GM19467 (cell line): ENCODE results near the gene GRIK4.

Experiments used
- ATAC-seq: cut with Tn5 transposase; IDR thresholded peaks from one replicate; pipeline ENCODE4 v1.9.1; 2021; ENCODE audit warnings: mild to moderate bottlenecking, moderate library complexity; ENCODE audit not compliant: unreplicated experiment

Gene GRIK4

GRCh38 chr11:120898568-120898967 lies 387.0 kb downstream of the GRIK4 start:
- ATAC-seq, result no peak

DNA sequence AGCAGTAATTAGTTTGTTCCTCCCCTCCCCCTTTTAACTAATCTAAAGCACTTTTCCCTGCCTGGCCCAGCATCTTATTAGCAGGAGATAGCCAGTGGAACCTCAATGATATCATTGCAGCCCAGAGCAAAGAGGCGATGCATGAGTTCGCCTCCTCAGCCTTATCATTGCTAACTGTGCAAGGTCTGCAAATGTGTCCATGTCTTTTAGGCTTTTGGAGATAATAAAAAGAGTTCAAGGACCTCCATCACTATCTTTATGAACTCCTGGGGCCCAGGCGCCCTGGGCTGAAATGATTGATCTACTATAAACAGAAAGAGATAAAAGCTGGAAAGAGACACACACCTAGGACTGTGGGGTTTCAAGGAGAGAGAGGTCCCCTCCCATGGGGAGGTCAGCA lies 388.2 kb downstream of the GRIK4 start:
- ATAC-seq, result no peak

GRCh38 chr11:120900643-120901042 lies 389.1 kb downstream of the GRIK4 start:
- ATAC-seq, result no peak

DNA sequence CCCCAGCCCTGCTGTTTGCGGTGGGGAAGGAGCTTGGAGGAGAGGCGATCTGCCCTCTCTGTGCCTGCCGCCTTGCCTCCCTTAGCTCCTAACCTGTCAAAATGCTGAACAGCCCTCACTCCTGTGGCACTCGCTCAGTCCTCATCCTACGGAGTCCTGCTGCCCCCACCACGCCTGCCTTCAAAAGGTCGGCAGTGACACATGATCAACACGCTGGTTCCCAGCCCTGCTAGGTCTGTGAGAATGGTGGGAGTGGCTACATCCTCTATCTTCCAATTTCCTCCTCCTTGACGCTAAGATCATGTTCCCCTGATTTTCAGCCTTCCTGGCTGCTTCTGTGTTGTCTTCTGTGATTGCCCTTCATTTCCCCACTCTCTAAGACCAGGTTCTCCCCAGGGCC lies 392.1 kb downstream of the GRIK4 start:
- no peak for ATAC-seq

- no peak for ATAC-seq
Observed at GRCh38 chr11:120904116-120904515, 392.6 kb downstream of the GRIK4 start.

DNA sequence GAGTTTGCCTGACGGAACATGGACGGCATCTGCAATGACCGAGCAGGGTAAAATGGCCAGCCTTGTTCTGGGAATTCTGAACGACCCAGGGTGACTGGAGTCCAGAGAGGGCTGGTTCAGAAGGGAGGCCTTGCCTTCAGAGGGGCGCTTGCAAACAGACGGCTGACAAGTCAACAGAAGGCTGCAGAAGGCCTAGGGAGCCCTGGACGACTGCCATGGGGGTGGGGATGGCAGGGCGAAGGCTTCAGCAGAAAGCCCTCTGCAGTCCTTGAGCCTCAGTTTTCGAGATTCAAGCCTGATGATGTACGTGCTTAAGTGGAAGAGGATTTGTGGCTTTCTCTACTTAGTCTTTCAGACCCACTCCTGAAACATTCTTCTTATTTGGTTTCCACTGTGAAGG lies 395.2 kb downstream of the GRIK4 start:
- ATAC-seq, result no peak

- no peak for ATAC-seq
Observed at GRCh38 chr11:120907971-120908370, 396.4 kb downstream of the GRIK4 start.

DNA sequence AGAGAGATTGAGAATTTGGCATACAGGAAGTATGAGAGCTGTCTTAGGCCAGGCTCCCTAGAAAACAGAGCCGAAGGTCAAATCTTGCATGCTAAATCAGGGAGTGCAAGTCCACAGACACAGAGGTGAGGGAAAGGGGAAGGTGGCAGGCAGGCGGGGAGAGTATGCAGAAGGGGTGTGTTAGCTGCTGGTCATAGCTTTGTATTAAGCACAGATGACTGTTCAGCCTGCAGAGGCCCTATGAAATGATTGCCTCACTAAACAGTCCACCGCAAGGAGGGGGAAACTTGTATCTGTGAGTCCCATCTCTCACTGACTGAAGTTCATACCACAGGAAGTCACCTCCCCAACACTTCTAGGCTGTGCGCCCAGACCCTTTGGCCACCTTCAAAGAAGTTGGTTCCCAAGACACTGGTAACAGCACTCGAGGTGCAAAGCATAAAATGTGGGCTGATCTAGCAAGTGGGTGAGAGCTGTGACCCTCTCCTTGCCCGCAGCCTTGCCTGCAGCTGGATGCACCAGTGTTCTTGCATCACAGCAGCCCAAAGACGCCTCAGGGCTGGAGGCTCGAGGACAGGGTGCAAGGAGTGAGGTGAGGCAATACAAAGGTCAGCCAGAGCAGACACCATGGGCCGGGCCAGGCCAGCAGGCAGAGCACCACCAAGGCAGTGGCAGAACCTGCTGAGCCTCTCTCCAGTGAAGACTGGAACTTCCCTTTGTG lies 397.1 kb downstream of the GRIK4 start:
- ATAC-seq, result no peak

DNA sequence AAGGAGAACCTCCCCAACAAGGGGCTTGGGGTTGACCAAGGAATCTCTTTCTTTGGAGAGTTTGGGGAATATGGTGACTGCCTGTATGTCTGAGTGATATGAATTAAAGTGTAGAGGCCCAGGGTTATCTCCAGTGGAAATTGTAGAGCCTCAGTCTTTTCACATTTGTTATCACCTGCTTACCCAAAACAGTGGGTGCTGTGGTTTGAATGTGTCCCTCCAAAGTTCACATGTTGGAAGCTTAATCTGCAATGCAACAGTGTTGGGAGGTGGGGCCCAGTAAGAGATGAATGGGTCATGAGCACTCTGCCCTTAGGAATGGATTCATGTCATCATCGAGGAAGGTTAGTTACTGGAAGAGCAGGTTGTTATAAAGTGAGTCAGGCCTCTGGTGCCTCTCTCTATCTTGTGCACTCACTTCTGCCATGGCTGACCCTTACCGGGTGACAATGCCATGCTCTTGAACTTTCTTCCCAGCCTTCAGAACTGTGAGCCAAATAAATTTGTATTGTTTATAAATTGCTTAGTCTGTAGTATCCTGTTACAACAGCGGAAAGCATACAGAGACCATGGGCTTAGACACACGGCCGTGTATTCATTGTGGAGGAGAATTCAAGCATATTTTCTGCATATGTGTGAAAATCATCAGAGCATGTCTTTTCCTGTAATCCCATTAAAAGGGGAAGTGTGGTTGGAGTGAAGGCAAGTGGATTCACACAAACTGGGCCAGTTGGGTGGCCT lies 398.3 kb downstream of the GRIK4 start:
- ATAC-seq, result no peak

DNA sequence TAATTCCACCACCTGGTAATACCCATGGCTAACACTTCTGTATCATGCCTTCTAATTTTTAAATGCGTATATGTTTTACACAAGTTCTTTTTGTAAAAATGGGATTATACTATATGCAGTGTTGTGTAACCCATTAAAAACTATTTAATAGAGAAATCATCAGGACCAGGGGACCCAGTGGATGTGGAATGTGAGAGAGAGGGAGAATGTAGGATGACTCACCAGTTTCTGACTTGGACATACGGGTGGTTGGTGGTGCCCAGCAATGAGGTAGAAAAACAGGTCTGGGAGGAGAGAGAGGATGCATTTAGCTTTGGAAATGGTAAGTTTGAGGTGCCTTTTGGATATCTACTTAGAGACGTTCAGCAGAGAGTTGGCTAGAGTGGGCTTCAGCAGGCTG lies 400.4 kb downstream of the GRIK4 start:
- no peak for ATAC-seq

DNA sequence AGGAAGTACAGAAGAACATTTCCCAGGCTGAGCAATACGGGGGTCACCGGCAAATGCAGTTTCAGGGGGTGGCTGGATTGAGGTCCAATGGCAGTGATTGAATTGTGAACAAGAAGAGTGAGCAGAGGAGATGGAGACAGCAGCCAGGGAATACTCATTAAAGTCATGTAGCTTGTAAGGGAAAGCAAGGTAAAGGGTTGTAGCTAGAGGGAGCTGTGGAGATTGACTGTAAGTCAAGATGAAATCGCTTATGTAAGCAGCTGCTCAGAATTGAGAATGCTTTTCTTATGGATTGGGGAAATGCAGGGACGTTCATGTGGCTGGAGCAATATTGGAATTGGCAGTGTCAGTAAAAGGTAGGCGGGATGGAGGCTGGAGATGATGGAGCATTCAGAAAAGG lies 401.0 kb downstream of the GRIK4 start:
- no peak for ATAC-seq

GRCh38 chr11:120912915-120913314 lies 401.4 kb downstream of the GRIK4 start:
- no peak for ATAC-seq

GRCh38 chr11:120914021-120914420 lies 402.5 kb downstream of the GRIK4 start:
- ATAC-seq, result no peak

- no peak for ATAC-seq
Observed at GRCh38 chr11:120914601-120915000, 403.1 kb downstream of the GRIK4 start.

DNA sequence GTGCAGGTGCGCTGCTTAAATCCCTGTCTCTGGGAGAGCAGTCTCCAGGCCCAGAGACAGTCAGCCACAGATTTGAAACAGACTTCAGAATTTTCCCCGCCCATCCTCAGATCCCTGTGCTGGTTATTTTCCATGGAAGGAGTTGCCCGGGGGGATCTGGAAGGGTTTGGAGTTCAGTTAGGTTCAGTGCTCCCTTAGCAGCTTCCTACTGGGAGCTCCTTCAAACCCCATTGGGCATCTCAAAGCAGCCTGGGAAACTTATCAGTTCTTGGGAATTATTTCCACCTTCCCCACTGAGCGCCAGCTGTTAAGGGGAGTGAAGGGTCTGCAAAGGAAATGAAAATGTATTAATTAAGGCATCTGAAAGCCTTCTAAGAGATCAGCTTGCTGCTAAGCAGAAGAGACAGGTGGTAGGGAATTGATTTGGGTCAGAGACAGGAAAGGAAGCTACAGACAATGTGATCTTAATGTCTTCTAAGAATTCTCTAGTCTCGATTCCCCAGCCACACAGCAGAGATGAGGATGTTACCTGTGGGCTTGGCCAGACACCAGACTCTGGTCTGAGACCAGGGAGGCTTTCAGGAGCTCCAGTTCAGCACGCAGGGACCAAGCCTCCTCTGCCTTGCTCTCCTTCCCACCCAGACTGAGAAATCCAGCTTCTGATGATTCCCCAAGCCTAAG lies 406.2 kb downstream of the GRIK4 start:
- ATAC-seq, result no peak

GRCh38 chr11:120918257-120918656 lies 406.7 kb downstream of the GRIK4 start:
- ATAC-seq, result no peak

DNA sequence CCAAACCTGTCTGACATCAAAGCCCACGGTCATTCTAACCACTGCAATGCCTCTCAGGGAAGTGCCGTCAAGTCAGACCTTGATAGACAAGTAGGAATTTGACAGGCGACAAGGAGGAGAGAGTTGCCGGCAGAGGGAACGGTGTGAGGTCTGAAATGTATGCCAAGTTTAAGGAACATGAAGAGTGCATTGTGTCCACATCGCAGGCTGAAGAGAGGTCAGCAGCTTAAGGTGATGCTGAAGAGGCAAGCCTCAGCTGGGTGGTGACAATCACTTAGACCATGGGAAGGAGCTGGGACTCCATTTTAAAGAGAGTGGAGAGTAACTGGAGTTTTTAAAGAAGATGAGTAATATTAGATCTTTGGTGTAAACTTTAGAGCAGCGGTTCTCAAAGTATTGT lies 407.5 kb downstream of the GRIK4 start:
- no peak for ATAC-seq

DNA sequence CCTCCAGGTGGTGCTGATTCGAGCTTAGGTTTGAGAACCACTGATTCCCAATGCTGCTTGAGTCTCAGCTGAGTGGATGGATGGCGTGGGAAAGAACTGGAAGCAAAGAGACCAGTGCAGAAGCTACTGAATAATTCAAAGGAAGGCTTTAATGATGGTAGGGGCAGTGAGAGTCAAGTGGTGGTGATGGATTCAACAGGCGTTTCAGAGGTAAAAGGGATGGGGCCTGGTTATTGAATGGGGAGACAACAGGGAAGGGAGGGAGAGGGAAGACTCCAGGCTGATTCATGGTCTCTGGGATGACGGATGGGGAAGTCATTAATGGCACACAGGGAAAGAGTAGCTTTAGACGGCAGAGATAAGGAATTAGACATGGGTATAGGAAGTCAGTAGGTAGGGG lies 408.0 kb downstream of the GRIK4 start:
- no peak for ATAC-seq

- no peak for ATAC-seq
Observed at GRCh38 chr11:120923866-120924508, 412.4 kb downstream of the GRIK4 start.

DNA sequence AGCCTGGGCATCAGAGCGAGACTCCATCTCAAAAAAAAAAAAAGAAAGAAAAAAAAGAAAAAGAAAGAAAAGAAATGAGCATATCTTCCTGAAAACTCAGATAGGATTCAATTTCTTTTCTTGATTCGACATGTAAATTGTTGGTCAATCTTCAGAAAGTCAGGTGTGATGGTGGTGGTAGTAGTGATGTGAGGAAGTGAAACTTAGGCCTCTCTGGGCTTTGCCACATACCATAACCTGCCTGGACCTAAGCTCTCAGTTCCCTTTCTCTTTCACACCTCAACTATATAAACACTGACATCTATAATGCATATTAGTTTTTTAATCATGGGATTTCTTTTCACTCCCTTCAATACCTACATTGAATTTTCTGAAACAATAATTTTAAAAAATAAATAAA lies 414.4 kb downstream of the GRIK4 start:
- ATAC-seq, result peak; percentile 97

DNA sequence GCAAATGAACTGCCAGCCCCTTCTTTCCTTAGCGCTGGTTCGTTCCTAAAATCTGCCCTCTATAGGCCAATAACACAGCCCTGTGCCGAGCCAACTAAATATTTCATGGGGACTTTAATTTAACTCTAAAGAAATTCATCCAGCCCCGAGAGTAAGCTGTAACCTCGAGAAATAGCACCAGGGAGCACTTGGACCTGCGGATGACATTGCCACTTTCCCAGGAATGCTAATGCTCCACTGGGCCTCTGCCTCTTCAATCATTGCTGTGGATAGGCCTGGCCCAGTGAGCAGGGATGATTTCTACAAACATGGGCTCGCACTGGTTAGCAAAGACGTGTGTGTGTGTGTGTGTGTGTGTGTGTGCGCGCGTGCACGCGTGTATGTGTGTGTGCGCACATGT lies 417.1 kb downstream of the GRIK4 start:
- no peak for ATAC-seq

DNA sequence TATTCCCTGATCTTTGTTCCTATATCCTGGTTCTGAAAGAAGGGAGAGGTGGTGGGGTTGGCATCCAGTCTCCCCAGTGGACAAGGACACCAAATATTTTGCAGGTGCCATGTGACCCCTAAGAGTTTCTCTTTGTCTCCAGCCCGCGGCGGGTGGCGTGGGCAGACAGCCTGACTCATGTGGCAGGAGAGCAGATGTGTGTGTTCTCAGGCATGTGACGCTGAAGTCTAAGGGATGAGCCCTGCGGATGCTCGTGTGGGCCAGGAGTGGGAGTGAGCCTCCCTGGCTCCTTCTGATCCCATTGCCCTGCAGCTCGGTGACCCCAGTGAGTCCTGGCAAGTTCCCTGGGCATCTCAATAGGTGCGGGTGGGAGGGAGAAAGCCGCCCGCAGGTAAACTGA lies 417.5 kb downstream of the GRIK4 start:
- ATAC-seq, result no peak
